Activated CD8-positive, alpha-beta memory T cell treated with anti-CD3 and anti-CD28 coated beads, Interleukin-2, amount 50 U/mL, for 48 hours (primary cell): Measurements from ENCODE around the gene SENP8.
"Not testable (repeated sequence)": the region's sequence is repeated elsewhere in the genome, so short reads cannot be mapped to it uniquely, and the experiment has no call there.

ENCODE experiments used
- DNase-seq: peaks from one replicate; pipeline ENCODE4 v3.0.0-alpha.2; 2020

SENP8 gene

GRCh38 chr15:72118017-72118978, at the start of gene SENP8, which contains the start of gene MYO9A:
TSS of gene SENP8 (plus strand) at chr15:72118403. CDS start at chr15:72139624, 21,221 bp downstream.
TSS of gene MYO9A (minus strand) at chr15:72118150. CDS start at chr15:72046563, 71,587 bp downstream.
- DNase-seq: peak; percentile 100

DNA sequence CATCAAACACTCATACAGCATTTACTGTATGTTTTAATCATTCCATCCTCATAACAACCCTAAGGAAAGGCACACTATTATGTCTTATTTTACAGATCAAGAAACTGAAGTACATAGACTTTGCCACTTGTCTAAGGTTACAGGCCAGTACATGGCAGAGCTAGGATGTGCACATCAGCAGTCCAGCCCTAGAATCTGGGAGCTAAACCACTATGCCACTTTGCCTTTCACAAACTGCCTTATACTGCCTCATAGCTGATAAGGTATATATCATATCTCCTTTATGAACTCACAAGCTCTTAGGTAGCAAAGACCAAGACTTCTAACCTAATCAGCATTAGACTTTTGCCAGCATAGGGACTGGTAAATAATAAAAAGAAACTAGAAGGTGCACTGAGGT, 49.3 kb upstream of the SENP8 start:
- no peak for DNase-seq

DNA sequence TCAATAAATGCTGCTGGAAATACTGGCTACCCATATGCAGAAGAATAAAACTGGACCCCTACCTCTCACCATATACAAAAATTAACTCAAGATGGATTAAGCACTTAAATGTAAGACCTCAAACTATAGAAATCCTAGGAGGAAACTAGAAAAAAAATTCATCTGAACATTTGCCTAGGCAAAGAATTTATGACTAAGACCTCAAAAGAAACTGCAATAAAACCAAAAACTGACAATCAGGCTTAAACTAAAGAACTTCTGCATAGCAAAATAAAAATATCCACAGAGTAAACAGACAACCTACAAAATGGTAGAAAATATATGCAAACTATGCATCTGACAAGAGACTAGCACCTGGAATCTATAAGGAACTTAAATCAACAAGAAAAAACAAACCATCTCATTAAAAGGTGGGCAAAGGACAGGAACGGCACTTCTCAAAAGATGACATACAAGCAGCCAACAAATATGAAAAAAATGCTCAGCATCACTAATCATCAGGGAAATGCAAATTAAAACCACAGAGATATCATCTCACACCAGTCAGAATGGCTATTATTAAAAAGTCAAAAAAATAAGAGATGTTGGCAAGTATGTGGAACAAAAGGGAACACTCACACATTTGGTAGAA, 47.3 kb upstream of the SENP8 start:
- no peak for DNase-seq

DNA sequence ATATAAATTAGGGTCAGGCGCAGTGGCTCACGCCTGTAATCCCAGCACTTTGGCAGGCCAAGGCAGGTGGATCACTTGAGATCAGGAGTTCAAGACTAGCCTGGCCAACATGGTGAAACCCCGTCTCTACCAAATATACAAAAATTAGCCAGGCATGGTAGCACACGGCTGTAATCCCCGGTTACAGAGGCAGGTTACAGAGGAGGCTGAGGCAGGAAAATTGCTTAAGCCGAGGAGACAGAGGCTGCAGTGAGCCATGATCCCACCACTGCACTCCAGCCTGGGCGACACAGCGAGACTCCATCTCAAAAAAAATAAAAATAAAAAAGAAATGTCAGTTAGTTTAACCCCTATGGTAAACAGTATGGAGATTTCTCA, 46.8 kb upstream of the SENP8 start:
- DNase-seq: not testable (repeated sequence)

- DNase-seq: no peak
Measured at GRCh38 chr15:72074335-72075060, 43.7 kb upstream of the SENP8 start.

DNA sequence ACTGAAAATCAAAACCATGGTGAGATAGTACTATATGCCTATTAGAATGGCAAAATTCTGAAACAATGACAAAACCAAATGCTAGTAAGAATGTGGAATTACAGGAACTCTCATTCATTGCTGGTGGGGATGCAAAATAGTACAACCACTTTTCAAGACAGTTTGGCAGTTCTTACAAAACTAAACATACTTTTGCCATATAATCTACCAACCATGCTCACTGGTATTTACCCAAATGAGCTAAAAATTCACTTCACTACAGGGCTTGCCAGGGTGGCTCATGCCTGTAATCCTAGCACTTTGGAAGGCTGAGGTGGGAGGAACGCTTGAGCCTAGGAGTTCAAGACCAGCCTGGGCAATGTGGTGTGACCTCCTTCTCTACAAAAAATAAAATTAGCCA, 40.3 kb upstream of the SENP8 start:
- DNase-seq: no peak

- no peak for DNase-seq
Measured at GRCh38 chr15:72078887-72079286, 39.3 kb upstream of the SENP8 start.

DNA sequence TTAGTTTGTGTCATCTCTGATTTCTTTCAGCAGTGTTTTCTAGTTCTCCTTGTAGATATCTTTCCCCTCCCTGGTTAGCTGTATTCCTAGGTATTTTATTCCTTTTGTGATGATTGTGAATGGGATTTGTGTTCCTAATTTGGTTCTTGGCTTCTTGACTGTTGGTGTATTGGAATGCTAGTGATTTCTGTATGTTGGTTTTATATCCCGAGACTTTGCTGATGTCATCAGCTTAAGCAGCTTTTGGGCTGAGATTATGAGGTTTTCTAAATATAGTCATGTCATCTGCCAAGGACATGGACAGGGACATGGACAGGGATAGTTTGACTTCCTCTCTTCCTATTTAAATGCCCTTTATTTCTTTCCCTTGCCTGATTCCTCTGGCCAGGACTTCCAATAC, 36.0 kb upstream of the SENP8 start:
- DNase-seq: no peak

DNA sequence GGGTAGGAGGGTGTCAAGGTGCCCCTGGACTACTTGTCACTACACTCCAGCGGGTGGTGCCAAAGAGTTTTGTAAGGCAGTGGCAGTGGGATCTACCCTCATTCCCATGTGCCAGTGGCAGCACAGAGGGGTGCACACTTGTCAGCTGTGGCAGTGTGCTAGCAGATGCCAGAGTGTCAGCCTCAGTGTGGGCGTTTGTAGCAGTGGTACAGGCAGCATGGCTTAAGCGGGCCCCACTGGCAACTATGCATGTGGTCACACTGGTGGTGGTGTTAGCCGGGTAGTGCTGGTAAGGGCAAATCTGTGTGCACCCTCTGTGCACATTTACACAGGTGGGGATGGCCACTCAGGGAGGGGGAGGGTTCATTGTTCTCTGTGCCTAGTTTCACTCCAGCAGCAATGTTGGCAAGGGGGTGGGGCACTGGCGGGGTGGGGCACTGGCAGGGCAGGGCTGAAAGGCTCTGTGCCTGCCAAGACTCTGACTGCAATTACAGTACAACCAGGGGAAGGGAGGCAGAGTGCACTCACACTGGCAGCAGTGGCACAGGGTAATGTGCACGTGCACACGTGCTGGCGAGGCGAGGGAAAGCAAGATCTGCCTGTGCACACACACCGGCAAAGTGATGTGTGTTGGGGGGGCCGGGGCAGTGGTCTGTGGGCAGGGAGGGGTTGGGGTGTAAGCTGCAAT, 32.0 kb upstream of the SENP8 start:
- DNase-seq: no peak

DNA sequence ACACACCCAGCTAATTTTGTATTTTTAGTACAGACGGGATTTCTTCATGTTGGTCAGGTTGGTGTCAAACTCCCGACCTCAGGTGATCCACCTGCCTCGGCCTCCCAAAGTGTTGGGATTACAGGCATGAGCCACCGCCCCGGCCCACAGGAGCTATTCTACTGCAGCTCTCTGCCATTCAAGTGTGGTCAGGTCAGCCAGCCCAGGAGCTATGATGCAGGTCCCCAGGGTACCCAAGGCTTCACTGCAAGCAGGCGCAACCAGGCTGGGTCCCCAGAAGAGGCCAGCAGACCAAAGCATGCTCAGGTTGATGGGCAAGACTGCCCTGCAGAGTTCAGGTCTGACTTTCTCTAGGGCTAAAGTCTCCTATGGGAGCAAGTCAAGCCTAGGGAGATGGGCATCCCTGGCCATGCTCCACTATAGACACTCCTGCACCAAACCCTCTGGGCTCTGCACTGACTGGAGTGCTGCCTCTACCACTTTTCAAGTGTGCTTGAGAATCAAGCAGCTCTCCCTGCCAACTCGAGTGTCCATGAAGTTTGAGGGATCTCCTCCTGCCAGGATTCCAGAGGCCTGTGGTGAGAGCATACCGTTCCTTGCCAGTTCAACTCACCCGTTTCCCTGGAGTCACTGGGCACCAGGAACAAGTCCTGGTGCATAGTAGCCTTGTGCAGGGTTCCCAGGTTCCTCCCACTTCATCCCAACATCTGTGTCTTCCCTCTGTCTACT, 31.1 kb upstream of the SENP8 start:
- DNase-seq: no peak

DNA sequence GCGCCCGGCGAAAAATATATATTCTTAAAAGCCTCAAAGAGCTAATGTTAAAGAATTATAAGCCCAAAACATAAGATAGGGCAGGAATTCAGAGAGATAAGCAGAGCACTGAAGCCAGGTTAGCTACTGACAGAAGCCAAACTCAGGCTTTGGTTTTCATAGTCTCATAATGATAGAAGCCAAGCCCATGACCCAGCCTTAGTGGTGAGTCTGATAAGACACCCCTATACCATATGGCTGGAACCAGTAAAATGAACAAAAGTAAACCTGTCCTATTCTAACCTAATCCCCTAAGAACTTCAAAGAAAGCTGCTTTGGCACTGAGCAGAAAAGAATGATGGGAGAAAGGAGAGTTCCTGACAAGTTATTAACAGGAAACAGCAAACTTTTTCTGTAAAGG, 26.2 kb upstream of the SENP8 start:
- no peak for DNase-seq

DNA sequence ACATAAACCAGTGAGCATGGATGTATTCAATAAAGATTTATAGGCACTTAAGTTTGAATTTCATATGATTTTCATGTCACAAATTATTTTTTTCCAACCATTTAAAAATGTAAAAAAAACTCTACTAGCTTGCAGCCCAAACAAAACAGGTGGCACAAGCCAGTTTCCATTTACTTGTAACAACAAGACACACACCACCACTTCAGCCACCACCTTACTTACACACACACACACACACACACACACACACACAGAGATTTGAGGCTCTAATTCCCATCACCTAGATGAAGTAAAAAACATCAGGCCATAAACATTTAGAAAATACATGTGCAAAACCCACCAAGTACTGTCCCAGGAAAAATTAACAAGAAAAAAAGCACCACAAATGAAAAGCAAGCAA, 25.5 kb upstream of the SENP8 start:
- DNase-seq: no peak

GRCh38 chr15:72096796-72097195, 21.4 kb upstream of the SENP8 start:
- DNase-seq: no peak

- DNase-seq: no peak
Measured at GRCh38 chr15:72098040-72098439, 20.2 kb upstream of the SENP8 start.

GRCh38 chr15:72099155-72099554, 19.0 kb upstream of the SENP8 start:
- no peak for DNase-seq

DNA sequence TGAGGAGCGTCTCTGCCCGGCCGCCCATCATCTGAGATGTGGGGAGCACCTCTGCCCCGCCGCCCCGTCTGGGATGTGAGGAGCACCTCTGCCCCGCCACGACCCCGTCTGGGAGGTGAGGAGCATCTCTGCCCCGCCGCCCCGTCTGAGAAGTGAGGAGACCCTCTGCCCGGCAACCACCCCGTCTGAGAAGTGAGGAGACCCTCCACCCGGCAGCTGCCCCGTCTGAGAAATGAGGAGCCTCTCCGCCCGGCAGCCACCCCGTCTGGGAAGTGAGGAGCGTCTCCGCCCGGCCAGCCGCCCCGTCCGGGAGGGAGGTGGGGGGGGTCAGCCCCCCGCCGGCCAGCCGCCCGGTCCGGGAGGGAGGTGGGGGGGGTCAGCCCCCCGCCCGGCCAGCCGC, 17.7 kb upstream of the SENP8 start:
- DNase-seq: not testable (repeated sequence)

DNA sequence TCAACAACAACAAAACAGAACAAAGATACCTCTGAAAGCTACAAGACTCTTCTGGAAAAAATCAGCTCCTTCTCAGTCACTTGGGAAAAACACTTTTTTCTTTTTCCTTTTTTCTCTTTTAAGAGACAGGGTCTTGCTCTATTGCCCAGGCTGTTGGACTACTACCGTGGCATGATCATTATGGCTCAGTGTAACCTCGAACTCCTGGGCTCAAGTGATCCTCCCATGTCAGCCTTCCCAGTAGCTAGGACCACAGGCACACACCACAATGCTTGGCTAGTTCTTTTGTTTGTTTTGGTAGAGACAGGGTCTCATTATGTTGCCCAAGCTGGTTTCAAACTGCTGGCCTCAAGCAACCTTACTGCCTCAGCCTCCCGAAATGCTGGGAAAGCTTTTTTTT, 13.1 kb upstream of the SENP8 start:
- DNase-seq: no peak

DNA sequence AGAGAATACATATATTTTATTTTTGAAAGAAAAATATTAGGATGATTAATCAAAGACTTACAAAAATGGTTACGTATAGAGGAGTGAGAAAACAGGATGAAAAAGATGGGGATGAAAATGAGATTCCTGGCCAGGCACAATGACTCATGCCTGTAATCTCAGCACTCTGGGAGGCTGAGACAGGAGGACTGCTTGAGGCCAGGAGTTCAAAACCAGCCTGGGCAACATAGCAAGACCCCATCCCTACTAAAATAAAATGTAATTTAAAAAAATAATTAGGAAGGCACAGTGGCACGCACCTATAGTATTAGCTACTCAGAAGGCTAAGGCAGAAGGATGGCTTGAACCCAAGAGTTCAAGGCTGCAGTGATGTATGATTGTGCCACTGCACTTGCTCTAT, 12.1 kb upstream of the SENP8 start:
- DNase-seq: no peak

DNA sequence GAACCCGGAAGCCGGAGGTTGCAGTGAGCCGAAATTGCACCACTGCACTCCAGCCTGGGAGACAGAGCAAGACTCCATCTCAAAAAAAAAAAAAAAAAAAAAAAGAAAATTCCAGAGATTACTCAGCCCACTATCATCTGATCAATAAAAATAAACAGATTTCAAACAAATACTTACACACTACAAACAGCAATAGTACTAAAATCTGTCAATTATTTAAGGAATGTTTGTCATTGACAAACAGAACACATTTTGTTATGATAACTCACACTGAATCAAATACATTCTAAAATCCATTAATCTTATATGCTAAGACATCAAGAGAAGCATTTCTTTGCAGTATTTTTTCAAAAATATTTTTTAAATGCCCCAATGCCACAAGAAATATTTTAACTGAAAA, 7.8 kb upstream of the SENP8 start:
- no peak for DNase-seq

DNA sequence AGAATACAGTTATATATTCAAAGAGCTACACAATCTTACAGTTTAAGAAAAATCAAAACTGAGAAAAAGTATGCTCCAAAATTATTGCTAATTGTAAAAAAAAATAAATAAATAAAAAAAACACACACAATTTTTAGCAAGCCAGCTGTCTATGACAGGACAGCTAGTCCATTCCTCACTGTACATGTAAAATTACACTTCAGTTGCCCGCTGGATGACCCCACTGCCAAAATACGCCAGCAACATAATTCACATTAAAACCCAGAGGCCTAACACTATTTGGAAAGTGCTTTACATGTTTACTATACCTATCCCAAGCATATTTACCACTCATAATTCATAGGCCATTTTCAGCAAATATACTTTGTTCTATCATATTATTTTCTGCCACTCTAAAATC, 6.1 kb upstream of the SENP8 start:
- DNase-seq: no peak

DNA sequence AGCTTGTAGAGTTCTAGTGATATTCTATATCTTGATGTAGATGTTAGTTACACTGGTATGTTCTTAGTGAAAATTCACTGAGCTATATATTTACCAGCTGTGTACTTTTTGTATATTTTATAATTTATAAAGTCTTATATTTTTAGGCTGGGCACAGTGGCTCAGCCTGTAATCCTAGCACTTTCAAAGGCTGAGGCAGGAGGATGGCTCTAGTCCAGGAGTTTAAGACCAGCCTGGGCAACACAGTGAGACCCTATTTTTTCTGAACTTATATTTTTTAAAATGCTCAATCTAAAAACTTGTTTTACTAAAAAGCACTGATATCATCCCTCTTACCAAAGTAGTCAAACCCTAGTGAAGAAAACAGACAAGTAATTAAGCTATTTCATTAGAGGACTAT, 5.4 kb upstream of the SENP8 start:
- DNase-seq: no peak

GRCh38 chr15:72113347-72114031, 4.7 kb upstream of the SENP8 start:
- no peak for DNase-seq
